Measurements from ENCODE around the gene ANKRD11. TPM values are rescaled to one million over a fixed set of nuclear protein-coding genes. Genes with fewer than 3 reads are reported as not detected.

ANKRD11 gene
- total RNA-seq, 2 donors from 2014 or later, result 118 to 159 TPM

- peak; percentile 21 for TF ChIP-seq CTCF (conservative IDR thresholded peaks at IDR 0.05)
- Histone ChIP-seq H3K27me3 (ENCODE audit: control insufficient read depth, insufficient read depth, low read length, poor library complexity, severe bottlenecking) (no peaks in the 10 kb centered on the region), H3K36me3 (ENCODE audit: control insufficient read depth, insufficient read depth, low read length) (peaks cover 27% of the 10 kb centered on the region), H3K9ac (ENCODE audit: extremely low read depth, low read length, poor library complexity, severe bottlenecking) (peak within 1 kb of the TSS; percentile 94), H3K27ac (ENCODE audit: low read depth, low read length) (peak within 1 kb of the TSS; percentile 90), H3K9me3 (ENCODE audit: control insufficient read depth, low read length) (no peaks in the 10 kb centered on the region), H3K4me1 (ENCODE audit: control insufficient read depth, insufficient read depth, low read length) (no peaks in the 10 kb centered on the region), H3K4me3 (ENCODE audit: low read length) (peak within 1 kb of the TSS; percentile 94)
- Mint-ChIP-seq H3K9me3 (peaks cover 2% of the 10 kb centered on the region), H3K27me3 (ENCODE audit: insufficient read depth) (peaks cover 11% of the 10 kb centered on the region), H3K27ac (peak within 1 kb of the TSS; percentile 90), H3K36me3 (ENCODE audit: low read depth) (peaks cover 16% of the 10 kb centered on the region), H3K4me1 (peaks cover 4% of the 10 kb centered on the region), H3K4me3 (peak within 1 kb of the TSS; percentile 84)
- WGBS, 2 experiments (ENCODE audit: insufficient coverage in 1 of 2, insufficient read length in 1 of 2), result 0 to 1% methylated on average over 55 to 90 of the region's 90 CpGs
- peak; percentile 94 for DNase-seq
Observed at GRCh38 chr16:89507834-89508590, 17.7 kb upstream of the ANKRD11 start, which contains the start of gene SPG7. TSS of gene SPG7 (plus strand) at chr16:89508403. CDS start at chr16:89508418, 15 bp downstream.

GRCh38 chr16:89507214-89507833 is 17.0 kb upstream of the ANKRD11 start:
- Histone ChIP-seq H3K27me3 (ENCODE audit: control insufficient read depth, insufficient read depth, low read length, poor library complexity, severe bottlenecking) (no peaks in the 10 kb centered on the region), H3K9ac (ENCODE audit: extremely low read depth, low read length, poor library complexity, severe bottlenecking) (peak overlapping the region; percentile 94), H3K36me3 (ENCODE audit: control insufficient read depth, insufficient read depth, low read length) (peaks cover 21% of the 10 kb centered on the region), H3K9me3 (ENCODE audit: control insufficient read depth, low read length) (no peaks in the 10 kb centered on the region), H3K27ac (ENCODE audit: low read depth, low read length) (peak overlapping the region; percentile 90), H3K4me1 (ENCODE audit: control insufficient read depth, insufficient read depth, low read length) (no peaks in the 10 kb centered on the region), H3K4me3 (ENCODE audit: low read length) (peak overlapping the region; percentile 94)
- no peak for DNase-seq
- WGBS, 2 experiments (ENCODE audit: insufficient coverage in 1 of 2, insufficient read length in 1 of 2), result 20 to 44% methylated on average over 14 to 42 of the region's 42 CpGs
- Mint-ChIP-seq H3K27me3 (ENCODE audit: insufficient read depth) (peaks cover 11% of the 10 kb centered on the region), H3K4me3 (peak overlapping the region; percentile 84), H3K27ac (no peak overlapping the region), H3K9me3 (peaks cover 2% of the 10 kb centered on the region), H3K4me1 (peaks cover 4% of the 10 kb centered on the region), H3K36me3 (ENCODE audit: low read depth) (peaks cover 14% of the 10 kb centered on the region)
- TF ChIP-seq CTCF (conservative IDR thresholded peaks at IDR 0.05), result no peak

- Histone ChIP-seq H3K9ac (ENCODE audit: extremely low read depth, low read length, poor library complexity, severe bottlenecking) (no peak overlapping the region), H3K4me3 (ENCODE audit: low read length) (peak overlapping the region; percentile 94), H3K27me3 (ENCODE audit: control insufficient read depth, insufficient read depth, low read length, poor library complexity, severe bottlenecking) (no peaks in the 10 kb centered on the region), H3K9me3 (ENCODE audit: control insufficient read depth, low read length) (no peaks in the 10 kb centered on the region), H3K36me3 (ENCODE audit: control insufficient read depth, insufficient read depth, low read length) (peaks cover 16% of the 10 kb centered on the region), H3K27ac (ENCODE audit: low read depth, low read length) (no peak overlapping the region), H3K4me1 (ENCODE audit: control insufficient read depth, insufficient read depth, low read length) (no peaks in the 10 kb centered on the region)
- Mint-ChIP-seq H3K4me3 (peak overlapping the region; percentile 84), H3K4me1 (peaks cover 4% of the 10 kb centered on the region), H3K9me3 (peaks cover 2% of the 10 kb centered on the region), H3K36me3 (ENCODE audit: low read depth) (peaks cover 11% of the 10 kb centered on the region), H3K27ac (no peak overlapping the region), H3K27me3 (ENCODE audit: insufficient read depth) (peaks cover 11% of the 10 kb centered on the region)
- no peak for TF ChIP-seq CTCF (conservative IDR thresholded peaks at IDR 0.05)
- no peak for DNase-seq
- WGBS, 2 experiments (ENCODE audit: insufficient coverage in 1 of 2, insufficient read length in 1 of 2), result 93 to 94% methylated on average over 11 to 15 of the region's 15 CpGs
Observed at GRCh38 chr16:89506791-89507191, 16.4 kb upstream of the ANKRD11 start.

Measured in endodermal cell (in vitro differentiated cells).